Measurements from ENCODE around the gene LGR5.

The LGR5 gene

GRCh38 chr12:71439613-71440344 is at the start of gene LGR5:
Gene LGR5 (plus strand): TSS chr12:71439798. CDS start chr12:71440081, 283 bp downstream.
- peak; percentile 26 to 37 for DNase-seq

- peak in 1 of 2 experiments; percentile 15 for DNase-seq
Observed at GRCh38 chr12:71392521-71393145, 47.0 kb upstream of the LGR5 start.

- DNase-seq = no peak
Observed at GRCh38 chr12:71393625-71394024, 46.0 kb upstream of the LGR5 start.

- DNase-seq = no peak
Observed at GRCh38 chr12:71397433-71397954, 42.1 kb upstream of the LGR5 start.

- DNase-seq = no peak
Observed at GRCh38 chr12:71399197-71399596, 40.4 kb upstream of the LGR5 start.

- no peak for DNase-seq
Observed at GRCh38 chr12:71400481-71400880, 39.1 kb upstream of the LGR5 start.

GRCh38 chr12:71405884-71406283 is 33.7 kb upstream of the LGR5 start:
- DNase-seq = no peak

- DNase-seq = no peak
Observed at GRCh38 chr12:71407732-71408131, 31.9 kb upstream of the LGR5 start.

GRCh38 chr12:71410844-71411243 is 28.8 kb upstream of the LGR5 start:
- DNase-seq = no peak

GRCh38 chr12:71411635-71412034 is 28.0 kb upstream of the LGR5 start:
- no peak for DNase-seq

- peak in 1 of 2 experiments; percentile 20 for DNase-seq
Observed at GRCh38 chr12:71415336-71416231, 24.0 kb upstream of the LGR5 start.

GRCh38 chr12:71417181-71417580 is 22.4 kb upstream of the LGR5 start:
- no peak for DNase-seq

GRCh38 chr12:71420775-71421406 is 18.7 kb upstream of the LGR5 start:
- DNase-seq = no peak

GRCh38 chr12:71425568-71426299 is 13.9 kb upstream of the LGR5 start:
- DNase-seq = no peak

GRCh38 chr12:71426300-71427047 is 13.1 kb upstream of the LGR5 start:
- DNase-seq = no peak

- no peak for DNase-seq
Observed at GRCh38 chr12:71430756-71431155, 8.8 kb upstream of the LGR5 start.

- DNase-seq = no peak
Observed at GRCh38 chr12:71431991-71432390, 7.6 kb upstream of the LGR5 start.

GRCh38 chr12:71432936-71433335 is 6.7 kb upstream of the LGR5 start:
- DNase-seq = no peak

- DNase-seq = no peak
Observed at GRCh38 chr12:71436696-71437095, 2.9 kb upstream of the LGR5 start.

GRCh38 chr12:71438670-71439361 is 782 bp upstream of the LGR5 start:
- no peak for DNase-seq

GRCh38 chr12:71439362-71439612 is 311 bp upstream of the LGR5 start:
- DNase-seq = no peak
